Mucosa of descending colon (tissue), 3 donors: ENCODE data around the gene PHYHIPL. TPM values are rescaled to one million over a fixed set of nuclear protein-coding genes. Genes with fewer than 3 reads are reported as not detected.

Experiments
- ATAC-seq: fragments of 200-7000 bp; cut with Tn5 transposase; one replicate; pipeline ENCODE4 v1.9.1; 2020; ENCODE audit warnings: mild to moderate bottlenecking, moderate library complexity
- DNase-seq, 3 donors: peaks; one replicate each; pipeline ENCODE4 v3.0.0-alpha.2; 2020
- H3K36me3 ChIP-seq: fragments of 200-600 bp; one replicate; pipeline ENCODE4 v1.8.0; 2021; ENCODE audit warnings: low read depth, mild to moderate bottlenecking
- H3K4me1 ChIP-seq: fragments of 200-600 bp; one replicate; pipeline ENCODE4 v1.8.0; 2021; ENCODE audit warnings: low read depth, mild to moderate bottlenecking
- H3K4me3 ChIP-seq: fragments of 200-600 bp; one replicate; pipeline ENCODE4 v1.8.0; 2021; ENCODE audit warnings: mild to moderate bottlenecking
- H3K9me3 ChIP-seq: fragments of 200-600 bp; one replicate; pipeline ENCODE4 v1.8.0; 2021; ENCODE audit warnings: mild to moderate bottlenecking
- intact Hi-C, 2 donors: fragments of 100-400 bp; cut with DNase I in 1 of 2; cut with micrococcal nuclease in 1 of 2; formaldehyde crosslinking; loops; one replicate each; pipeline versions ENCODE4 v1.11.0 to v1.11.1; 2022; cut with DNase I, micrococcal nuclease
- total RNA-seq, 3 donors: library from RNA; stranded (reverse); fragmentation: NEBNext Ultra II Directional in 2 of 3; extraction: Animal tissue kit (Norgen Biotek cat#: 25700) in 2 of 3; gene quantifications; one replicate each; pipeline versions ENCODE4 v1.2.1 to v1.2.4, GENCODE V29; 2021 to 2023
- TF ChIP-seq, protein P1 (sequence below): fragments of 200-600 bp; IDR thresholded peaks from one replicate; pipeline ENCODE4 v1.8.0; 2022; ENCODE audit warnings: antibody characterized with exemption, mild to moderate bottlenecking
- donor health status: DM: no; HTN: no; CAD: no; lungs with moderate emphysema.
- donor health status: DM: no; HTN: no; CAD: no.
- donor health status: DM: no; HTN: yes; CAD: no.

PHYHIPL gene
- total RNA-seq, 3 donors from 2014 or later: 0.20 to 3.1 (median 0.39) TPM

DNA sequence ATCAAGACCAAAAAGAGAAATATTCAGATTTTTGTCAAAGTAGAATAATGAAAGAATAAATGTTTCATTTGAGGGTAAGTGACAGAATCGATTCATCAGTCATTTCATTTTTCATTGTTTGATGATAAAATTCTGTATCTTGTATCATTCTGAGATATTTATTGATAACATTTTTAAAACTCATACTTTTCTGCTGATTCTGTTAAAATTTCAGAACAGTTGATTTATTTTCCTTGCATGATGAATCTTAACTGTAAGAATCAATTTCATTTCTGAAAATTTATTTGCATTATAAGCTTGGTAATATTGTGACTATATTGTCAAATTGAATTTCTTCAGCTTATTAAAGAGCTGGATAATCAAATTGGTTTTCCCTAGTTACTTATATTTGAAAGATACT, 13.9 kb downstream of the PHYHIPL start:
- intact Hi-C loops: no loop called here
- H3K9me3 ChIP-seq: no peaks in the 10 kb centered on the region
- no peaks in the 10 kb centered on the region for H3K4me1 ChIP-seq
- no peaks in the 10 kb centered on the region for H3K36me3 ChIP-seq
- H3K4me3 ChIP-seq: no peak overlapping the region
- DNase-seq (no peak), ATAC-seq (no peak)
- TF ChIP-seq, protein P1, sequence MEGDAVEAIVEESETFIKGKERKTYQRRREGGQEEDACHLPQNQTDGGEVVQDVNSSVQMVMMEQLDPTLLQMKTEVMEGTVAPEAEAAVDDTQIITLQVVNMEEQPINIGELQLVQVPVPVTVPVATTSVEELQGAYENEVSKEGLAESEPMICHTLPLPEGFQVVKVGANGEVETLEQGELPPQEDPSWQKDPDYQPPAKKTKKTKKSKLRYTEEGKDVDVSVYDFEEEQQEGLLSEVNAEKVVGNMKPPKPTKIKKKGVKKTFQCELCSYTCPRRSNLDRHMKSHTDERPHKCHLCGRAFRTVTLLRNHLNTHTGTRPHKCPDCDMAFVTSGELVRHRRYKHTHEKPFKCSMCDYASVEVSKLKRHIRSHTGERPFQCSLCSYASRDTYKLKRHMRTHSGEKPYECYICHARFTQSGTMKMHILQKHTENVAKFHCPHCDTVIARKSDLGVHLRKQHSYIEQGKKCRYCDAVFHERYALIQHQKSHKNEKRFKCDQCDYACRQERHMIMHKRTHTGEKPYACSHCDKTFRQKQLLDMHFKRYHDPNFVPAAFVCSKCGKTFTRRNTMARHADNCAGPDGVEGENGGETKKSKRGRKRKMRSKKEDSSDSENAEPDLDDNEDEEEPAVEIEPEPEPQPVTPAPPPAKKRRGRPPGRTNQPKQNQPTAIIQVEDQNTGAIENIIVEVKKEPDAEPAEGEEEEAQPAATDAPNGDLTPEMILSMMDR: no peak

DNA sequence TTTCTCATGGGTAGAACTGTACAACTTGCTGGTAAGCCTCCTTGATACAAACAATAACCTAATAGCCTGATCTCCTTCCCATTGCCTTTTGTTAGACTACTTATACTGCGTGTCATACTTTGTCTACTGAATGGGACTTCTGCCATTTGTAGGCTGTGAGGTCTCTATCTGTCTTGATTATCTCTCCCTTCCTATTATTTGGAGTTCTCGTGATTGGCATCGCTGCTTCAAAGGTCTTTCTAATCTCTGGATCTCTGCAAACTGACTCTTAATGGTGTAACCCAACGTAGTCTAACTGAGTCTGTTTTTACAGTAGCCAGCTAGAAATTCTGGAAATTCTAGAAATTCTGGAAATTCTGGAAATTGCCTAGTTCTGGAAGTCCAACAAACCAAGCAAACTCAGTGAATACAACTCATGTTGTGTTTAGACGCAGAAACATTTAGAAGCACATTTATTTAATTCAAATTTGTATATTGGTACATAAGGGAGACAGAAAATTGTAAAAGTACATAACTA, 29.8 kb downstream of the PHYHIPL start:
- H3K4me3 ChIP-seq: no peak overlapping the region
- no peaks in the 10 kb centered on the region for H3K4me1 ChIP-seq
- TF ChIP-seq, protein P1: no peak
- intact Hi-C loops: no loop called here
- ATAC-seq (no peak), DNase-seq (no peak)
- H3K36me3 ChIP-seq: no peaks in the 10 kb centered on the region
- H3K9me3 ChIP-seq: no peaks in the 10 kb centered on the region

DNA sequence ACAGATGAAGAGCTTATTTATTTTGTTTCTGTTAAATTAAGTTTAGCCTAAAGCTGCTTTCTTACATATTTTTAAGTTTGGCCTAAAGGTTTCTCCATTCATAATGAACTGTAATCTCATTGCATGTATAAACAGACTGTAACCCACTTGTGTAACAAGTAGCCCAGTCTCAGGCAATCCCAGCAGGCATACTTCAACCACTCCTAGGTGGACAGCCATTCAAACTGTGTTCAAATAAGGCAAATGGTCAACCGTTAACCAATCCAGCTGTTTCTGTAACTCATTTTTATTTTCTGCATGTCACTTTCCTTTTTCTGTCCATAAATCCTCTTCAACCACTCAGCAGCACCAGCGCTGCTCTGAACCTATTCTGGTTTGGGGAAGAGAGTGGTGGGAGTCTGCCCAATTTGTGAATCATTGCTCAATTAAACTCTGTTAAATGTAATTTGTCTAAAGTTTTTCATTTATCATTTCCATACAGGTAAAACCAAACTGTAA, 35.9 kb downstream of the PHYHIPL start:
- H3K4me1 ChIP-seq: no peaks in the 10 kb centered on the region
- intact Hi-C loops: no loop called here
- ATAC-seq (no peak), DNase-seq (no peak)
- H3K36me3 ChIP-seq: no peaks in the 10 kb centered on the region
- no peaks in the 10 kb centered on the region for H3K9me3 ChIP-seq
- H3K4me3 ChIP-seq: no peak overlapping the region
- TF ChIP-seq, protein P1: no peak

DNA sequence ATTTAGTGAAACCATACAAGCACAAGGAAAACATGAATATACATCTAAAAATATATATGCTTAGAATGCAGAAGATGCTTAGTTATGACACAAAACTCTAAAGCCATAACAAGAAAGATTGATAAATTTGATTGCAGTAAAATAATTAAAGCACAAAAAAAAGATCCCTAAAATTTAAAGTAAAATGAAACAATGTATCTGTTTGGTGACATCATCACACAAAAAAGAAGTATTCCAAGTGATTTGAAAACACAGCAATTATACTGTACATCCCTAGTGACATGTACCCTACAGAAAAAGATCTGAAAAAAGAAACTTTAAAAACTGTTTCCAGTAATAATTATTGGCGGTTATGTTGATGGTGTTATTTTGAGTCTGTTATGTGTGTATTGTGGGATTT, 37.7 kb downstream of the PHYHIPL start:
- Histone ChIP-seq H3K9me3 (no peaks in the 10 kb centered on the region), H3K4me1 (no peaks in the 10 kb centered on the region), H3K4me3 (no peak overlapping the region), H3K36me3 (no peaks in the 10 kb centered on the region)
- TF ChIP-seq, protein P1: no peak
- ATAC-seq (no peak), DNase-seq (no peak)
- intact Hi-C loops: no loop called here

DNA sequence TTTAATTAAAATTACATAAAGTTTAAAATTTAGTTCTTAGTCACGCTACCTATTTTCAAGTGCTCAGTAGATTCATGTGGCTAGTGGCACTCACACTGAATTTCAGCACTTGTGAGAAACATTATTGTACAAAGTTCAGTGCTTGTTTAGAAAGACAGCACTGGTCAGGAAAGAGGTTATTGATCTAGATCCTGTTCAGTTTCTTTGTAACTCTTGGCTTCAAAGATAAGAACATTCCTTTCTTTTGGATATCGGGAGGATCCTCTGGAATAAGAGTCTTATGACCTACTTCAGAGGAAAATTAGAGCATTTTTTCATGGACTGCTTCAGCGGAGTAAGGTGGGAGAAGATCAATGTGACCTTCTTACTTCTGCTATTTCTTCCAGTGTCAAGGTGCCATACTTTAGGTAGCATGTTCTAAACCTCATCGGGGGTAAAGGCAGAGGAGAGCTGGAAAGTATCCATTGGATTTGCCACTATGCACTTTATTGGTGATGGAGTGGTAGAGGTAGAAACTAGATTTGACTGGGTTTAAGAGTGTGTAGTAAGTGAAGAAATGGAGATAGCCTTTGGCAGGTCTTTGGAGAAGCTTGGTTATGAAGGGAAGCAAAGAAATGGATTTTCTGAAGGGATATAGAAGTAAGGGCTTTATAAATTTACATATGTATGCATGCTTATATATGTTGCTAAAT, 39.9 kb downstream of the PHYHIPL start:
- H3K9me3 ChIP-seq: no peaks in the 10 kb centered on the region
- intact Hi-C loops: no loop called here
- no peak for DNase-seq
- no peaks in the 10 kb centered on the region for H3K36me3 ChIP-seq
- no peak for ATAC-seq
- no peak overlapping the region for H3K4me3 ChIP-seq
- TF ChIP-seq, protein P1: no peak
- H3K4me1 ChIP-seq: no peaks in the 10 kb centered on the region
